ENCODE measurements around the gene DNALI1. TPM values are rescaled to one million over a fixed set of nuclear protein-coding genes. Genes with fewer than 3 reads are reported as not detected.

The DNALI1 gene
- total RNA-seq, 2 donors from 2014 or later, result not detected

Other genes starting within 250 kb of the DNALI1 start
- 100 to 1,000 TPM; 109 to 198 TPM for gene ZC3H12A, start 82.4 kb upstream of the DNALI1 start, total RNA-seq
- gene MEAF6, start 42.2 kb upstream of the DNALI1 start, total RNA-seq, result 10 to 100 TPM; 49.2 to 53.2 TPM
- 10 to 100 TPM; 31.4 to 35.8 TPM for gene SNIP1, start 2.6 kb upstream of the DNALI1 start, total RNA-seq
- gene GNL2, start 39.0 kb downstream of the DNALI1 start, total RNA-seq, result 10 to 100 TPM; 69.8 to 90.5 TPM
- gene RSPO1, start 78.0 kb downstream of the DNALI1 start, total RNA-seq, result not detected
- gene CDCA8, start 135.6 kb downstream of the DNALI1 start, total RNA-seq, result 10 to 100 TPM; 29.8 to 60.4 TPM
- gene EPHA10, start 208.2 kb downstream of the DNALI1 start, total RNA-seq, result not detected
- gene MANEAL, start 236.9 kb downstream of the DNALI1 start, total RNA-seq, result 1 to 10 TPM; 2.8 to 9.0 TPM

Measured in natural killer cell treated with Interleukin-12 subunit alpha and Interleukin-12 subunit beta and Interleukin-15 and Interleukin-18, amount 100 ng/mL, for 72 hours (primary cell).